Measurements from ENCODE around the gene ZNF485.

Gene ZNF485

GRCh38 chr10:43653746-43654145 lies 47.5 kb downstream of the ZNF485 start:
- TF ChIP-seq, protein P1, sequence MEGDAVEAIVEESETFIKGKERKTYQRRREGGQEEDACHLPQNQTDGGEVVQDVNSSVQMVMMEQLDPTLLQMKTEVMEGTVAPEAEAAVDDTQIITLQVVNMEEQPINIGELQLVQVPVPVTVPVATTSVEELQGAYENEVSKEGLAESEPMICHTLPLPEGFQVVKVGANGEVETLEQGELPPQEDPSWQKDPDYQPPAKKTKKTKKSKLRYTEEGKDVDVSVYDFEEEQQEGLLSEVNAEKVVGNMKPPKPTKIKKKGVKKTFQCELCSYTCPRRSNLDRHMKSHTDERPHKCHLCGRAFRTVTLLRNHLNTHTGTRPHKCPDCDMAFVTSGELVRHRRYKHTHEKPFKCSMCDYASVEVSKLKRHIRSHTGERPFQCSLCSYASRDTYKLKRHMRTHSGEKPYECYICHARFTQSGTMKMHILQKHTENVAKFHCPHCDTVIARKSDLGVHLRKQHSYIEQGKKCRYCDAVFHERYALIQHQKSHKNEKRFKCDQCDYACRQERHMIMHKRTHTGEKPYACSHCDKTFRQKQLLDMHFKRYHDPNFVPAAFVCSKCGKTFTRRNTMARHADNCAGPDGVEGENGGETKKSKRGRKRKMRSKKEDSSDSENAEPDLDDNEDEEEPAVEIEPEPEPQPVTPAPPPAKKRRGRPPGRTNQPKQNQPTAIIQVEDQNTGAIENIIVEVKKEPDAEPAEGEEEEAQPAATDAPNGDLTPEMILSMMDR (conservative IDR thresholded peaks at IDR 0.05): no peak
- TF ChIP-seq ZFX (IDR thresholded peaks at IDR 0.05): no peak
- H3K27ac ChIP-seq: no peak overlapping the region

GRCh38 chr10:43655311-43655710 lies 49.1 kb downstream of the ZNF485 start:
- H3K27ac ChIP-seq: no peak overlapping the region

DNA sequence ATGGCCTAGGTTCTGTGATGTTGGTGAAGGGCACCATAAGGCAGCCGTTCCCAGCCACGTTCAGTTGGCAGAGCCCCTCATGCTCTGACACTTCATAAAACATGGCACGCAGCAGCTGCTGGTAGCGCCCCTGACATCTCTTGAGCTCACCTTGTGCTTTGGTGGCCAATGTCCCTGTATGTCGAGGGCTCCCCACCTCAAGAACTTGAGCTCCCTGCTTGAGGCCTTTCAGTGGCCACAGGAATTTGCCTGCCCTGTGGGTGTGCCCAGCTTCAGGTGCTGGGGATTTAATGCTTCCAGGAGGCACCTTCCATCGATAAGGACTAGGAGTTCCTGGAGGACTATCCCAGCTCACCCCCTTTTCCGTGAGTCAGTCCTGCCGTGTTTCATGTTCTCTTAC lies 52.0 kb downstream of the ZNF485 start:
- no peak overlapping the region for H3K27ac ChIP-seq
- no peak for TF ChIP-seq ZFX (IDR thresholded peaks at IDR 0.05)
- TF ChIP-seq, protein P1 (conservative IDR thresholded peaks at IDR 0.05): no peak

More at GRCh38 chr10:43655311-43655710, 49.1 kb downstream of the ZNF485 start:
- no peak for TF ChIP-seq ZFX (IDR thresholded peaks at IDR 0.05)
- TF ChIP-seq, protein P1 (conservative IDR thresholded peaks at IDR 0.05): no peak

- no peak for TF ChIP-seq ZFX (IDR thresholded peaks at IDR 0.05)
- TF ChIP-seq, protein P1 (conservative IDR thresholded peaks at IDR 0.05): no peak
- no peak overlapping the region for H3K27ac ChIP-seq
These were observed 58.8 kb downstream of the ZNF485 start for GRCh38 chr10:43665054-43665453.

GRCh38 chr10:43666552-43666951 lies 60.3 kb downstream of the ZNF485 start:
- TF ChIP-seq ZFX (IDR thresholded peaks at IDR 0.05): no peak
- TF ChIP-seq, protein P1 (conservative IDR thresholded peaks at IDR 0.05): no peak
- H3K27ac ChIP-seq: no peak overlapping the region

- no peak overlapping the region for H3K27ac ChIP-seq
- TF ChIP-seq, protein P1 (conservative IDR thresholded peaks at IDR 0.05): no peak; the same call in 1 of the 2 replicates
- TF ChIP-seq ZFX (IDR thresholded peaks at IDR 0.05): no peak
These were observed 61.1 kb downstream of the ZNF485 start for GRCh38 chr10:43667317-43667731.

Data from C4-2B (cell line).